ENCODE measurements around the gene GRK1.

GRCh38 chr13:113632706-113633484 lies 34.1 kb upstream of the GRK1 start:
- TF ChIP-seq CTCF (conservative IDR thresholded peaks at IDR 0.05) (no peak), ZFX (IDR thresholded peaks at IDR 0.05) (no peak)

Measured in C4-2B (cell line).